HG03520 (cell line): ENCODE data around the gene APBB1IP.
"Not testable (repeated sequence)": the region's sequence is repeated elsewhere in the genome, so short reads cannot be mapped to it uniquely, and the experiment has no call there.

ENCODE experiments used
- ATAC-seq: cut with Tn5 transposase; IDR thresholded peaks from one replicate; pipeline ENCODE4 v1.9.1; 2021; ENCODE audit warnings: mild to moderate bottlenecking, moderate library complexity; ENCODE audit not compliant: unreplicated experiment

The APBB1IP gene

GRCh38 chr10:26504429-26504828 lies 66.3 kb downstream of the APBB1IP start:
- ATAC-seq = not testable (repeated sequence)

- no peak for ATAC-seq
These were observed 67.3 kb downstream of the APBB1IP start for GRCh38 chr10:26505491-26505890.

GRCh38 chr10:26506736-26507135 lies 68.6 kb downstream of the APBB1IP start:
- ATAC-seq = no peak

- no peak for ATAC-seq
These were observed 69.3 kb downstream of the APBB1IP start for GRCh38 chr10:26507441-26507840.

GRCh38 chr10:26508016-26508415 lies 69.9 kb downstream of the APBB1IP start:
- ATAC-seq = no peak

DNA sequence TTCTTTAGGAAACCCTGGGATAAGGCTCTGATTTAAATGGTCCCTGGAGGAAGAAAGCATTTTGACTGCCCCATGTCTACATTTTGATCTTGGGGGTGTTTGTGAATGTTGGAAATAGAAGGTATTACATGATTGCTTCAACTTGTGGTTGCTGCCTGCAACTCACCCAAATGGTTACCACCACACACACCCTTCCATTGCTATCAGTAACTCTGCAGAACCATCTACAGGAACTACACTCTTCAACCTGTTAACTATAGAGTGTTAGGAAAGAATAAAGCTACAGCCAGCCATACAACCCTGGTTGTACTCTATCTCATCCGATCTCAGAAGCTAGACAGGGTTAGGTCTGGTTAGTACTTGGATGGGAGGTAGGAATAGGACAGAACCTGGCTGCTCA lies 71.2 kb downstream of the APBB1IP start:
- ATAC-seq = no peak

- ATAC-seq = no peak
These were observed 75.0 kb downstream of the APBB1IP start for GRCh38 chr10:26513101-26513500.

- no peak for ATAC-seq
These were observed 78.5 kb downstream of the APBB1IP start for GRCh38 chr10:26516540-26517101.

DNA sequence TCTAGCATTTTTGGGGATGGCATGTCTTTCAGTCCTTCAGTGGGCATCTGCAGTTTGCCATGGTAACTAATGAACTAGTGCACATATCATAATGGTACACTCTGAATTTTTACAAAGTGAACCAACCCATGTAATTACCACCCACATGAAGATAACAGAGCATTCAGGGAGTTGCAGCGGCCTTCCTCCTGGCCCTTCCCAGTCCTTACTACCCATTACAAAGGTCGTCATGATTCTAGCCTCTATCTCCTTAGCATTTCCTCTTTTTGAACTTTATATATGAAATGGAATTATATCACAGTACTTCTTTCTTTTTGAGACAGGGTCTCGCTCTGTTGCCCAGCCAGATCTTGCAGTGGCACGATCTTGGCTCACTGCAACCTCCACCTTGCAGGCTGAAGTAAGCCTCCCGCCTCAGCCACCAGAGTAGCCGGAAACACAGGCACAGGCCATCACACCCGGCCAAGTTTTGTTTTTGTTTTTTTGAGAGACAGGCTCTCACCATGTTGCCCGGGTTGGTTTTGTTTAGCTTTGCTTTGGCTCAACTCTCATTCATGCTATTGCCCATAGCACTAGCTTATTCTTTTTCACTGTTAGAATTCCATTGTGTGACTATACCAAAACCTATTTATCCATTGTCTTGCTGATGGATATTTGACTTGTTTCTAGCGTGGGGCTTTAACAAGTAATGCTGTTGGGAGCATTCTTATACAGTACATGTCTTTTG lies 79.2 kb downstream of the APBB1IP start:
- no peak for ATAC-seq

DNA sequence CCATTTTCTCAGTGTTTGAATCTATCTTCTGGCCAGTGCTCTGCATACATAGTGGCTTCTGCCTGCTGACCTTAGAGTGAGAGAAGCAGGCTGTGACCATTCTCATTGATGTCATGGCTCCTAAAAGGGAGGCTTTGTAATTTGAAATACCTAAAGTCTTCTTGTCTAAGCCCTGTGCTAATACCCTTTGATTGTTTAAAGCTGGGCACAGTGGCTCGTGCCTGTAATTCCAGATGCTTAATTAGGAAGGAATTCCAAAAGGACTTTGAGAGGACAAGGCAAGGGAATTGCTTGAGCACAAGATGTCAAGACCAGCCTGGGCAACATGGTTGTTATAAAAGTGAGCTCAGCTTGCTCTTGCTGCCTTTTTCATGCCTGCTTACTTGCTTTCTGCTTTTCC lies 81.7 kb downstream of the APBB1IP start:
- no peak for ATAC-seq

- no peak for ATAC-seq
These were observed 82.4 kb downstream of the APBB1IP start for GRCh38 chr10:26520575-26520974.

- ATAC-seq = no peak
These were observed 86.2 kb downstream of the APBB1IP start for GRCh38 chr10:26524161-26524896.

DNA sequence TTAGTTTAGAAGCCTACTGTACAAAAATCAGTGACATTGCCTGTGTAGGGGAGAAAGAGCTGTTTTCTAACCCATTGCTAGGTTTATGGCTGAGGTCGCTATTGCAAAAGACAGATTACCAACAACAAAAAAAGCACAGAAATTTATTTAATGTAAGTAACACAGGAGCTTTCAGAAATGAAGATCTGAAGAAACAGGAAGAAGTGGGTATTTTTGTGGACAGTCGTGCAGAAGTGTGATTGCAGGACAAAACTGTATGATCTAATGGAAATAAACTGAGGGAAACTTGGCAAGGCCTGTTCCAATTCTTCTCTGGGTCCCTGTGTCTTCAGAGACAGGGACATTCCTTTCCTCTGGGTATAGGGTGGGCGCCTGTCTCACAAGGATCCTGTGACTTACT lies 87.4 kb downstream of the APBB1IP start:
- no peak for ATAC-seq

DNA sequence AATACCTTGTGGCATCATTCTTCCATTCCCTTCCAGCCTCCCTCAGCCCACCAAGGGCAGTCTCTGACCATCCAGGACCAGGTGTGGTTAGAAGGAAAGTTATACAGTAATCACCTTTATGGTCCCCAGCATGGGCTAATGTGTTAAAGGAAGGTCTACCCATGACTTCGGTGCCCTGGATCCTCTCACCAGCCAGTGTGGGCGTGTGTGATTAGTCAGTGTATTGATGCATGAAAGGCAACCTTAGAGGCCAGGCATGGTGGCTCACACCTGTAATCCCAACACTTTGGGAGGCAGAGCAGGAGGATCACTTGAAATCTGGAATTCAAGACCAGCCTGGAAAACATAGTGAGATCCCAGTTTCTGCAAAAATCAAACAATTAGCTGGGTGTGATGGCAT lies 88.9 kb downstream of the APBB1IP start:
- ATAC-seq = no peak

GRCh38 chr10:26528048-26528447 lies 89.9 kb downstream of the APBB1IP start:
- no peak for ATAC-seq

GRCh38 chr10:26528715-26529393 lies 90.7 kb downstream of the APBB1IP start:
- peak; percentile 84 for ATAC-seq

DNA sequence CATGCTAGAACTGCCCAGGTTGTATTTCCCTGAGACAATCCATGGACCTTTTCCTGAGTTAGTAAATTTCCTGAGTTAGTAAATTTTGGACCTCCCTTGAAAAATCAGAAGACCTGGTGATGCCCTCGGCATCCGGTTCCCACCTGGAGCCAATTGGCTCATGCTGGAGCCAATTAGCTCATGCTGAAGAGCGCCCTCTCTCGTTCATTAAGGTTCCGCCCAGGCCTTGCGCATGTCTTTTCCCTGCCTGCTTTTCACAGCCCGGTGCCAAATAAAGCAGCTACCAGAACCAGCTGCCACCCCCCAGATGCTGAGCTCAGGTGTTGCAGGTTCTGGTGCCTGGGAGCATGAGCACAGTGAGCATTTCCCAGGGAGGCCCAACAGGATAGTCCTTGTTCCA lies 96.2 kb downstream of the APBB1IP start:
- ATAC-seq = no peak

GRCh38 chr10:26540601-26541000 lies 102.5 kb downstream of the APBB1IP start:
- ATAC-seq = no peak

DNA sequence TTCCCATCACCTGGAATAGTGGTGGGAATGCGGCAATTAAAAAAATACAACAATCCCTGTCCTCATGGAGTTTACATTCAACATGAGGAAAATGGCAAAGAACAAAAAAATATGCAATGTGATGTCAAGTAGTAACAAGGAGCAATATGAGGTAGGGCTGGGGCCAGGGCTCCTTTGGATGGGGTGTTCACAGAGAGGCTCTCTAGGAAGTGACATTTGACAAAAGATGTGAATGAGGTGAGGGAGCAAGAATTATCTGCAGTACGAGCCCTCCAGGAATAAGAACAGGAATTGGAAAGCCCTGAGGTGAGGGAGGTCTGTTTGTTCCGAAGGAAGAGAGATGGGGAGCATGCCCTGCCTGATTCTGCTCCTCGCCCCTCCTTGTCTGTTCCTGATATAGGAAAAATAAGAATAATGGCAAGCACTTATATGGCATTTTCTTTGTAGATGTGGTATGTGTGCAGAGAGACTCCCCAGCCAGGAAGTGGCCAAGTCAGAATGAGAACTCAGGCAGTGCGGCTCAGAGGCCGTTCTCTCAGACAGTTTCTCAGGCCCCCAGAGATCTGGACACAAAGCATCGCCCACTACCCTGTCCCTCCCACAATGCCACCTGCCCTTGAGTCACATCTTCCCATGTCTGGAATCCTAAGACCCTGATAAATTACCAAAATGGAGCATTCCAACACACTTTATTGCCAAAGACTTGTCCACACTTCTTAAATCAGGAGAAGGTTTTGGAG lies 105.6 kb downstream of the APBB1IP start:
- peak; percentile 63 for ATAC-seq

- no peak for ATAC-seq
These were observed 106.8 kb downstream of the APBB1IP start for GRCh38 chr10:26544932-26545331.
